NK-92 treated with Interleukin-12 subunit alpha and Interleukin-12 subunit beta, amount 100 ng/mL, for 24 hours (cell line): ENCODE data around the gene CSNK2A1.
"Not testable (repeated sequence)": the region's sequence is repeated elsewhere in the genome, so short reads cannot be mapped to it uniquely, and the experiment has no call there.

ENCODE experiments used
- DNase-seq: peaks from one replicate; lab custom pipeline; 2025; lab: John Stamatoyannopoulos, UW

CSNK2A1 gene

GRCh38 chr20:543369-544152, at the start of gene CSNK2A1:
TSS of gene CSNK2A1 (minus strand) at chr20:543790. CDS start at chr20:508551, 35,239 bp downstream.
- peak; percentile 87 for DNase-seq

- no peak for DNase-seq
Observed at GRCh38 chr20:592506-592905, 48.9 kb upstream of the CSNK2A1 start.

- no peak for DNase-seq
Observed at GRCh38 chr20:591941-592340, 48.4 kb upstream of the CSNK2A1 start.

GRCh38 chr20:588932-589672, 45.5 kb upstream of the CSNK2A1 start:
- DNase-seq, result no peak

- no peak for DNase-seq
Observed at GRCh38 chr20:588476-588875, 44.9 kb upstream of the CSNK2A1 start.

- no peak for DNase-seq
Observed at GRCh38 chr20:584971-585301, 41.3 kb upstream of the CSNK2A1 start.

- no peak for DNase-seq
Observed at GRCh38 chr20:584161-584970, 40.8 kb upstream of the CSNK2A1 start.

- DNase-seq, result no peak
Observed at GRCh38 chr20:582204-582603, 38.6 kb upstream of the CSNK2A1 start.

- DNase-seq, result not testable (repeated sequence)
Observed at GRCh38 chr20:578940-579690, 35.5 kb upstream of the CSNK2A1 start.

GRCh38 chr20:577167-577791, 33.7 kb upstream of the CSNK2A1 start:
- DNase-seq, result no peak

GRCh38 chr20:576156-576555, 32.6 kb upstream of the CSNK2A1 start:
- no peak for DNase-seq

GRCh38 chr20:575230-575629, 31.6 kb upstream of the CSNK2A1 start:
- DNase-seq, result no peak

GRCh38 chr20:574297-574942, 30.8 kb upstream of the CSNK2A1 start:
- DNase-seq, result no peak

- DNase-seq, result no peak
Observed at GRCh38 chr20:573414-574296, 30.1 kb upstream of the CSNK2A1 start.

- DNase-seq, result no peak
Observed at GRCh38 chr20:572727-573126, 29.1 kb upstream of the CSNK2A1 start.

- no peak for DNase-seq
Observed at GRCh38 chr20:571754-572441, 28.3 kb upstream of the CSNK2A1 start.

GRCh38 chr20:568673-569415, 25.3 kb upstream of the CSNK2A1 start:
- no peak for DNase-seq

GRCh38 chr20:568097-568652, 24.6 kb upstream of the CSNK2A1 start:
- DNase-seq, result no peak
